ENCODE measurements around the gene CORO2A. TPM values are rescaled to one million over a fixed set of nuclear protein-coding genes. Genes with fewer than 3 reads are reported as not detected.
"Not testable (repeated sequence)": the region's sequence is repeated elsewhere in the genome, so short reads cannot be mapped to it uniquely, and the experiment has no call there.

The CORO2A gene
- total RNA-seq, 3 donors from 2014 or later: 1.4 to 7.2 (median 7.2) TPM

GRCh38 chr9:98176391-98177259 is 15.8 kb downstream of the CORO2A start:
- Histone ChIP-seq H3K4me1 (no peaks in the 10 kb centered on the region), H3K27me3 (no peaks in the 10 kb centered on the region), H3K9me3 (no peaks in the 10 kb centered on the region), H3K4me3 (no peak overlapping the region), H3K36me3 (no peaks in the 10 kb centered on the region), H3K27ac (no peak overlapping the region)
- intact Hi-C loops (cut with DNase I; ENCODE audit: low total_unique reads): no loop called here
- no peak for DNase-seq (ENCODE audit: low spot score in 2 of 2)
- TF ChIP-seq CTCF (IDR thresholded peaks at IDR 0.05) (no peak), POLR2AphosphoS5 (IDR thresholded peaks at IDR 0.05) (no peak), POLR2A (IDR thresholded peaks at IDR 0.05) (no peak)

- intact Hi-C loops (cut with DNase I; ENCODE audit: low total_unique reads): no loop called here
- no peaks in the 10 kb centered on the region for H3K27me3 ChIP-seq
Measured at GRCh38 chr9:98175762-98176161, 16.7 kb downstream of the CORO2A start.

GRCh38 chr9:98175028-98175569 is 17.3 kb downstream of the CORO2A start:
- Histone ChIP-seq H3K9me3 (no peaks in the 10 kb centered on the region), H3K36me3 (no peaks in the 10 kb centered on the region), H3K27ac (no peak overlapping the region), H3K4me1 (no peaks in the 10 kb centered on the region), H3K27me3 (no peaks in the 10 kb centered on the region), H3K4me3 (no peak overlapping the region)
- no peak for DNase-seq (ENCODE audit: low spot score in 2 of 2)
- TF ChIP-seq POLR2AphosphoS5 (IDR thresholded peaks at IDR 0.05): no peak
- TF ChIP-seq CTCF (IDR thresholded peaks at IDR 0.05): no peak
- no peak for TF ChIP-seq POLR2A (IDR thresholded peaks at IDR 0.05)
- intact Hi-C loops (cut with DNase I; ENCODE audit: low total_unique reads): no loop called here

More at GRCh38 chr9:98175762-98176161, 16.7 kb downstream of the CORO2A start:
- no peaks in the 10 kb centered on the region for H3K4me1 ChIP-seq
- no peaks in the 10 kb centered on the region for H3K36me3 ChIP-seq
- no peak for TF ChIP-seq POLR2A (IDR thresholded peaks at IDR 0.05)
- no peak for TF ChIP-seq POLR2AphosphoS5 (IDR thresholded peaks at IDR 0.05)
- no peak for TF ChIP-seq CTCF (IDR thresholded peaks at IDR 0.05)
- H3K4me3 ChIP-seq: no peak overlapping the region
- no peak for DNase-seq (ENCODE audit: low spot score in 2 of 2)
- no peaks in the 10 kb centered on the region for H3K9me3 ChIP-seq
- no peak overlapping the region for H3K27ac ChIP-seq

GRCh38 chr9:98174502-98174918 is 17.9 kb downstream of the CORO2A start:
- DNase-seq (ENCODE audit: low spot score in 2 of 2); H3K9me3 ChIP-seq; H3K27me3 ChIP-seq; H3K4me3 ChIP-seq; H3K4me1 ChIP-seq; H3K27ac ChIP-seq; intact Hi-C loops (cut with DNase I; ENCODE audit: low total_unique reads); H3K36me3 ChIP-seq: not testable (repeated sequence)

GRCh38 chr9:98173181-98173580 is 19.3 kb downstream of the CORO2A start:
- Histone ChIP-seq H3K27ac (no peak overlapping the region), H3K27me3 (no peaks in the 10 kb centered on the region), H3K9me3 (no peaks in the 10 kb centered on the region), H3K36me3 (no peaks in the 10 kb centered on the region), H3K4me3 (no peak overlapping the region), H3K4me1 (no peaks in the 10 kb centered on the region)
- no peak for DNase-seq (ENCODE audit: low spot score in 2 of 2)
- intact Hi-C loops (cut with DNase I; ENCODE audit: low total_unique reads): no loop called here
- TF ChIP-seq POLR2A (IDR thresholded peaks at IDR 0.05) (no peak), CTCF (IDR thresholded peaks at IDR 0.05) (no peak), POLR2AphosphoS5 (IDR thresholded peaks at IDR 0.05) (no peak)
